T1000 (cell line): Measurements from ENCODE around the gene XAF1.
A peak's percentile ranks its signal among the peaks of the same experiment; 100 is the strongest.
"Not testable (repeated sequence)": the region's sequence is repeated elsewhere in the genome, so short reads cannot be mapped to it uniquely, and the experiment has no call there.

ENCODE experiments used
- DNase-seq: peaks from one replicate; lab custom pipeline; 2025; ENCODE audit warnings: mixed read lengths; lab: John Stamatoyannopoulos, UW

The XAF1 gene, protein sequence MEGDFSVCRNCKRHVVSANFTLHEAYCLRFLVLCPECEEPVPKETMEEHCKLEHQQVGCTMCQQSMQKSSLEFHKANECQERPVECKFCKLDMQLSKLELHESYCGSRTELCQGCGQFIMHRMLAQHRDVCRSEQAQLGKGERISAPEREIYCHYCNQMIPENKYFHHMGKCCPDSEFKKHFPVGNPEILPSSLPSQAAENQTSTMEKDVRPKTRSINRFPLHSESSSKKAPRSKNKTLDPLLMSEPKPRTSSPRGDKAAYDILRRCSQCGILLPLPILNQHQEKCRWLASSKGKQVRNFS

DNA sequence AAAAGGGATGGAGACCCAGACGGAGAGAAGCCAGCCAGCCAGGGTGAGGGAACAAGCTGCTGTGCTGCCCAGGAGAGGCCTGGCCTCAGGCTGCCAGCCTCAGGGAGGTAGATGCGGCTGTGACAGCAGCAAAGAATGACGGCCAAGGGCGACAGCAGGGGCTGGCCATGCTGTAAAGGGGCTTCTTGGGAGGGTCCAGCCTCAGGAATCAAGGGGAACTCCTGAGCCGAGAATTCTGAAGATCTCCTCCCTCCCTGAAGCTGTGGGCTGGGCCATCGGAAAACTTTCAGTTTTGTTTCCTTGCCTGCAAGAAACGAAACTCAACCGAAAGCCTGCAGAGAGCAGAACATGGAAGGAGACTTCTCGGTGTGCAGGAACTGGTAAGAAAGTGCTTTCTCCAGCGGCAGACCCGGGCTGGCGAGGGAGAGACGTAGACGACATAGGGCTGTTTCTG lies at the start of gene XAF1:
Gene XAF1, plus strand, starts transcription at position 316 of the 454 bp plus-strand sequence. Its CDS starts 33 bp downstream, at position 349.
- DNase-seq = no peak

- DNase-seq = no peak
Measured at GRCh38 chr17:6706499-6706898, 49.3 kb upstream of the XAF1 start.

DNA sequence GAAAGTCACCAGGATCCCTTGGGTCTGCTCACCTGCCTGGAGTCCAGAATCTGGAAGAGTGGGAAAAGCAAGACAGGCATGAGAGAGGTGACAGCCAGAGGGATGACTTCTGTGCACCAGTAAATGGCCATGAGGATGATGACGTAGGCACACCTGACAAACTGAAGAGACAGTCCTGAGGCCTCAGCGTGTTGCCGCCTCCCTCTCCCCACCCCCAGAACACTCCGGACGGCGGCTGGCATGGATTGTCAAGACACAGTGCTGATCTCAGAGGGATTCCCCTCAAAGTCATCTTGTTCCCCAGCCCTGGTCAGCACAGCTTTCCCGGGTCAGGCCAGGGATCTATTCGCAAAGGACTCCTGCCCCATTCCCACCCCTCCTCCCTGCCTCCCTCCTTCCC lies 48.9 kb upstream of the XAF1 start:
- DNase-seq = no peak

- DNase-seq = no peak
Measured at GRCh38 chr17:6708357-6708961, 47.4 kb upstream of the XAF1 start.

- no peak for DNase-seq
Measured at GRCh38 chr17:6710317-6710716, 45.5 kb upstream of the XAF1 start.

DNA sequence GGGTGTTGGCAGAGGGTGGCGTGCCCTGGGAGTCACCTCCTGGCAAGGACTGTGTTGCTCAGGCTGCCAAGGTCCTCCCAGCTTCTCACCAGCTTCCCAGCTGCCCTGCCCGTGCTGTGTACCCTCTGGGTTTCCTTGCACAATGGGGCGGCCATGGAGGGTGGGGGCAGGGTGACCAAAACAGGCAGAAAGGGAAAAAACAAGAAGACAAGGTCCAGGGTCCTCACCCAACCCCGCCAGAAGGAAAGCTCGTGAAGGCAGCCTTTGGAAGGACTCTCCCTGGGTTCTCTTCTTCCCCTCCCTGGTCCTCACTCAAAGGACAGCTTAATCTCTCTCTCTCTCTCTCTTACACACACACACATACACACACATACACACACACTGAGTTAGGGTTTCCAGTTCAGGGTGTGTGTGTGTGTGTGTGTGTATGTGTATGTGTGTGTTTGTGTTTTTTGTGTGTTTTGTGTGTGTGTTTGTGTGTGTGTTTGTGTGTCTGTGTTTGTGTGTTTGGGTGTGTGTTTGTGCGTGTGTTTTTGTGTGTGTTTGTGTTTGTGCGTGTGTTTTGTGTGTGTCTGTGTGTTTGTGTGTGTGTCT lies 44.7 kb upstream of the XAF1 start:
- DNase-seq = no peak

DNA sequence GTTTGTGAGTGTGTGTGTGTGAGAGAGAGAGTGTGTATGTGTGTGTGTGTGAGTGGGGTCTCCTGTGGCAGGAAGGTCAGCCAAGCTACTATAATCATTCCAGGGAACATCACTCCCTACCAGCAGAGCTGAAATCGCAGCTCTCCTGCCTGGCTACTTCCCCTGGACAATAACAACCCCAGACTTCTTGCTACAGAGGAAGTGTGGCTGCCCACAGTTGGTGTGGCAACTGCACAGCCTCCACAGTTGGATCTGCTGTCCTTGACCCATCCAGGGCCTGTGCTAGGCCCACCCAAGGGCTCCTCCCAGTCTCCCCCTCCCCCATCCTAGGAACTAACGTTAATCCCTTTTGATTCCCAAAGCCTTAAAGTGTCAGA lies 44.2 kb upstream of the XAF1 start:
- no peak for DNase-seq

DNA sequence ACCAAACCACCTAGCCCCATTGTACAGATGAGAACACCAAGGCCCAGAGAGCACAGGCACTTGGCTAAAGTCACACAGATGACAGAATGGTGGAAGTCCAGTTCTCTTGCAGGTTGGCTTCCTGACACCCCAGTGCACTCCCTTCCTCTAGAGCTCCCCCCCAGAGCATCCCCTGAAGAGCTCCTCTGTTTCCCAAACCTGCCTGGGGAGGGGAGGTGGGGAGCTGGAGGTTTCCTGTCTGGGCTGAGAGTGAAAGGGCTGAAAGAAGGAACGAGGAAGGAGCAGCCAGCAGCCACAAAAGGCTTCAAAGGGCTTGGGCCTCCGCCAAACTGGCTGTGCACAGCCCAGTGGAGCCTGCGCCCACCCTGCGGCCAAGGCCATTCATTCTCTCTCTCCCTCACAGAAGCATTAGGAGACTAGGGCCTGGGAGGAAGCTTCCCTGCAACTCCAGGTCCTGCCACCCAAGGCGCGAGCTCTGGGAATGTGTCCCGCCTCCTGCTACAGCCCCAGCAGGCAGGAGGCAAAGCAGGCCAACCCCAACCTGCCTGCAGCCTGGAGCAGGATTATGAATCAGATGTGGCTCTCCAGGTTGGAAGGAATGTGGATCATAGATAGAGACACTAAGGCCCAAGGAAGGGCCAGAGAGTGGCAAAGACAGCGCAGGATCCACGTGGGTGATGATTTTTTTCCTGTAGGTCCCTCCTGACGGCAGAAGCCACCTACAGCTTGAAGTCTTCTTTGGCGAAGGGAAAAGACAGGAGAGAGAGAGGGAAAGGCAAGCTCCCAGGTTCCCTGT lies 43.6 kb upstream of the XAF1 start:
- DNase-seq = no peak

DNA sequence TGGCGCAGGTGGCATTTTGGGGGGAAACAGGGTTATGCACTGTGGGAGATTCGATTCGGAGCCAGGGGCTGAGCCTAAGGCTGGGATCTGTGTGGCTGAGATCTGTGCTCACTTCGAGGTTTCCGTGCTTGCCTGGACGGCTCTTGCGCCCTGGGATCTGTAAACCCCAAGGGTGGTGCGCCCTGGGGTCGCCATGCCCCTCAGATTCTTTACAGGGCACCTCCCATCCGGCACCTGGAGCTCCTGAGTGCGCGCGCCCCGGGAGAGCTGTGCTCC lies 43.1 kb upstream of the XAF1 start:
- no peak for DNase-seq

DNA sequence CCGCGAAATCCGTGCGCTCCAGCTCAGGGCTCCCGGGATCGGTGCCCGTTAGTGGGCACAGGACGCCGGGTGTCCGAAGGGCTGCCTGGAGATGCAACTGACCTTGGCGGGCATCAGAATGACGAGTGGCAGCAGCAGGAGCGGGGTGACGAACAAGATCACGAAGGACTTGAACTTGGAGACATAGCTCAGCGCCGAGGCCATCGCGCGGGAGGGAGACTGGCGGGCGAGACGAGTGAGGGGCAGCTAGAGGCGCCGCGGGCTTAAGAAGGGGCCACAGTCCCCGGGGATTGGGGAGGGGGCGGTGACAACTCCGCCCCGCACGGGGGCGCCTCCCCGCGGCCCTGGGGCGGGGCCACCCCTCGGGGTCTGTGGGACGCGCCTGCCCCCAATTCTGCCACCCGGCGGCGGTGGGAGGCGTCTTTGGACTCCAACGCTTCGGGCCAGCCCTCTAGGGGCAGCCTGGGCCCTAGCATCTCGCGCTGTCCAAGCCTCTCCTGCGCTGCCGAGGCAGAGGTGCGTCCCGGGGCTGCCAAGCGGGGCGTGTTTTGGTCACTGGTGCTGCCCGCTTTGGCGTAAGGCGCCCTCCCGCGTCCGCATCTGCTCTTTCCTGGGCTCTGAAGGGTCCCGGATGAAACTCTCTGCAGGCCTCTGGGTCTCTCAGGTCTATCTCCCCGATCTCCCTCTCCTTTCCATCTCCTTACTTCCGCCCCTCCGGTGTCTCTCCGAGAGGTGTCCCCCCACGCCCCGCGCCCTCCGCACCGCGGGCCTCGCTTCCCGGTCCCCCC lies 42.5 kb upstream of the XAF1 start, which contains the start of gene SLC13A5:
Gene SLC13A5, minus strand, starts transcription at position 240 of the 788 bp plus-strand sequence. Its CDS starts 36 bp downstream, at position 204.
- no peak for DNase-seq

- no peak for DNase-seq
Measured at GRCh38 chr17:6713918-6714271, 42.0 kb upstream of the XAF1 start.

DNA sequence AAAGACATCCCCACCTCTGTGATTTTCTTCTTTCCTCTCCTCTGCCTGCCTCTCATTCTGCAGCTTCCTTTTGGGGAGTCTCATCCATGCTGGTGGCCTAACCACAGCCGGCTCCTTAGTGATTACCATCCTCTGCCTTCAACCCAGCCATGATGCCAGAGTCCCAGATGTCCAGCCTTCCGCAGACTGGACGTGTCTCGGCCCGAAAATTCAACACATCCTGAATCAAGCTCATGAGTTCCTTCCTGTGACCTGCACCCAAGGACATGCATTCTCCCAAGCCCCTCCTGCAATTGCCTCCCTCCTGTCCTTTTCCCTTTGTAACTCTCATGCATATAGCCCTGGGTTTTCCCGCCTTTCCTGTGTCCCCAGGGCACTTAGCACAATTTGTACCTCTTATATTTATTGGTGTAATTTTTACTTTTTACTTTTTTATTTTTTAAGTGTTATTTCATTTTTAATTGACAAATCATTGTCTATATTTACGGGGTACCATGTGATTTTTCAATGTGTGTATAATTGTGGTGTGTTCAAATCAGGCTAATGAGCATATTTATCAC lies 41.5 kb upstream of the XAF1 start:
- DNase-seq = no peak

DNA sequence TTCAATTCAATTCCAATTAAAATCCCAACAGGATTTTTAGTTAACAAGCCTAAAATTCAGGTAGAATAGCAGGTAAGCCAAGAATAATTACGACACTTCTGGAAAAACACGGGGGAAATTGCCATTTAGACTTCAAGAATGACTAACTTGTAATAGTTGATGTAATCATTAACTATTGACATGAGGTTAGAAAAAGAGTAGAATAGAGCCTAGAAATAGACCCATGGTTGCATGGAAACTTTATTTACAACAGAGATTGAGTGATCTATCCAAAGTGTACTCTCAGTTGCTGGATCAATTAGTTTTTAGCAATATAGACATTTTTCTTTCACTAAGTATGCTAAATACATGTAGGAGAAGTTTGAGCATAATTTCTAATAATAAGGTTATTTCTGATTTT lies 39.1 kb upstream of the XAF1 start:
- DNase-seq = no peak

DNA sequence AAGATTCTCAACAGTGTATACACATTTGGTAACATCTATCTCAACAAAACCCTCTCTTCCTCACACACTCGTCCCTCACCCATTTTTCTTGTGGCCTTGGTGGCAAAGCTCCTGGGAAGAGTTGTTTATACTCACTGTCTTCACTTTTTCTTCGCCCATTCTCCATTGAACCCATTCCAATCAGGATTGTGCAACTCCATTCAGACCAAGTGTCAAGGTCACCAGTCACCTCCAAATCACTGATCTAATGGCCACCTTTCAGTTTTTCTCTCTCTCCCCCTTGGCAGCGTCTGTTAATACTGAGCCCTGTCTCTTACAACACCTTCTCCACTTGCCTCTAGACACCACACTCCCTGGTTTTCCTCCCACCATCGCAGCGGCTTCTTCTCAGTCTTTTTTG lies 34.1 kb upstream of the XAF1 start:
- DNase-seq = no peak

GRCh38 chr17:6724009-6724408 lies 31.8 kb upstream of the XAF1 start:
- no peak for DNase-seq

- no peak for DNase-seq
Measured at GRCh38 chr17:6729531-6729930, 26.3 kb upstream of the XAF1 start.

DNA sequence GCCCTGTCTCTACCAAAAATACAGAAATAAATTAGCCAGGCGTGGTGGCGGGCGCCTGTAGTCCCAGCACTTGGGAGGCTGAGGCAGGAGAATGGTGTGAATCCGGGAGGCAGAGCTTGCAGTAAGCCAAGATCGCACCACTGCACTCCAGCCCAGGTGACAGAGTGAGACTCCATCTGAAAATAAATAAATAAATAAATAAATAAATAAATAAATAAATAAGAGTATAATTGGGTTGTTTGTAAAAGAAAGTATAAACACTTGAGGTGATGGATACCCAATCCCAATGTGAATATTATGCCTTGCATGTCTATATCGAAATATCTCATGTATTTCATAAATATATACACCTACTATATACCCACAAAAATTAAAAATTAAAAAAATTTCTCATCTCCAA lies 9.2 kb upstream of the XAF1 start:
- not testable (repeated sequence) for DNase-seq

DNA sequence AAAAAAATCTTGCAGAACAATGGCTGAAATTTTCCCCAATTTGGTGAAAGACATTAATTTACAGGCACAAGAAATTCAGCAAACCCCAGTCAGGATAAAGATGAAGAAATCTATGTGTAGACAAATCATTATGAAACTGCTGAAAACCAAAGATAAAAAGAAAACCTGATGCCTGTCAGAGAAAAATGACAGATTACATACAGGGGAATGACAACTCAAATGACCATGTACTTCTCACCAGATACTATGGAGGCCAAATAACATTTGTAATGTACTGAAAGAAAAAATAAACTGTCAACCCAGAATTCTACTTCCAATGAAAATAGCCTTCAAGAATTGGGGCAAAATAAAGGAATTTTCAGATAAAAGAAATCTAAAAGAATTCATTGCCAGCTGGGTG lies 7.2 kb upstream of the XAF1 start:
- no peak for DNase-seq

GRCh38 chr17:6749519-6749918 lies 6.3 kb upstream of the XAF1 start:
- no peak for DNase-seq

GRCh38 chr17:6752068-6752909 lies 3.6 kb upstream of the XAF1 start:
- DNase-seq = peak; percentile 2

- DNase-seq = no peak
Measured at GRCh38 chr17:6753006-6753445, 2.8 kb upstream of the XAF1 start.
